K562 (cell line): ENCODE data around the gene GP1BB. TPM values are rescaled to one million over a fixed set of nuclear protein-coding genes. Genes with fewer than 3 reads are reported as not detected.
A peak's percentile ranks its signal among the peaks of the same experiment; 100 is the strongest.

Source experiments
- BDP1 ChIP-seq: IDR thresholded peaks from 3 replicates; pipeline ENCODE4 v1.6.1; 2011; ENCODE audit not compliant: insufficient read length, insufficient read depth
- CBX2 ChIP-seq: fragments of 200-600 bp; sonication (generic); IDR thresholded peaks from one replicate; pipeline ENCODE4 v1.6.1; 2012; ENCODE audit warnings: mild to moderate bottlenecking, low read length, inconsistent platforms; ENCODE audit not compliant: insufficient read depth, poor library complexity, severe bottlenecking
- E2F3 ChIP-seq: fragments of 250-450 bp; sonication (Bioruptor Pico); IDR thresholded peaks from 2 replicates; pipeline ENCODE4 v1.4.0; 2020; ENCODE audit warnings: mild to moderate bottlenecking
- ESRRA ChIP-seq: fragments of 450-650 bp; IDR thresholded peaks from 2 replicates; pipeline ENCODE4 v1.6.1; 2014; ENCODE audit warnings: low read depth, mild to moderate bottlenecking, moderate library complexity, borderline replicate concordance
- GTF2F1 ChIP-seq: IDR thresholded peaks from 2 replicates; pipeline ENCODE4 v1.6.1; 2011; ENCODE audit warnings: low read depth, low read length, improper control_type of control experiment
- HIVEP1 ChIP-seq: fragments of 250-450 bp; sonication (Bioruptor Pico); IDR thresholded peaks from 2 replicates; pipeline ENCODE4 v1.4.0; 2020; ENCODE audit warnings: mild to moderate bottlenecking
- HNRNPK ChIP-seq: fragments of 200-400 bp; formaldehyde crosslinking; IDR thresholded peaks from one replicate; pipeline ENCODE4 v1.6.1; 2018; ENCODE audit warnings: mild to moderate bottlenecking, low read depth, low read length; ENCODE audit not compliant: poor library complexity, severe bottlenecking
- HOMEZ ChIP-seq: fragments of 250-450 bp; sonication (Bioruptor Pico); IDR thresholded peaks from 2 replicates; pipeline ENCODE4 v1.4.0; 2020; ENCODE audit warnings: mild to moderate bottlenecking, moderate library complexity
- KAT7 ChIP-seq: sonication (generic); formaldehyde crosslinking; IDR thresholded peaks from 2 replicates; pipeline ENCODE4 v1.8.0; 2022; ENCODE audit warnings: missing genetic modification reagents, mild to moderate bottlenecking, borderline replicate concordance
- MTA1 ChIP-seq: fragments of 450-650 bp; IDR thresholded peaks from 2 replicates; pipeline ENCODE4 v1.6.1; 2017; ENCODE audit warnings: borderline replicate concordance
- MTF1 ChIP-seq: fragments of 250-450 bp; sonication (Bioruptor Pico); IDR thresholded peaks from 2 replicates; pipeline ENCODE4 v1.9.0; 2021; ENCODE audit warnings: moderate library complexity, mild to moderate bottlenecking, inconsistent platforms, borderline replicate concordance
- NFIC ChIP-seq: fragments of 450-650 bp; IDR thresholded peaks from 2 replicates; pipeline ENCODE4 v1.6.1; 2017; ENCODE audit warnings: mild to moderate bottlenecking, inconsistent platforms
- NFIX ChIP-seq: fragments of 250-450 bp; sonication (Bioruptor Pico); IDR thresholded peaks from 2 replicates; pipeline ENCODE4 v1.4.0; 2020; ENCODE audit warnings: low read depth, mild to moderate bottlenecking, moderate library complexity
- NFYB ChIP-seq: IDR thresholded peaks from 2 replicates; pipeline ENCODE4 v1.6.1; 2011; ENCODE audit warnings: mild to moderate bottlenecking, moderate library complexity; ENCODE audit not compliant: insufficient read length; ENCODE audit errors: extremely low read depth
- POU5F1 ChIP-seq: fragments of 150-350 bp; IDR thresholded peaks from 2 replicates; pipeline ENCODE4 v1.6.1; 2014; ENCODE audit warnings: borderline replicate concordance, low read length, low read depth, mild to moderate bottlenecking; ENCODE audit not compliant: partially characterized antibody
- PPARD ChIP-seq: fragments of 250-450 bp; sonication (Bioruptor Pico); IDR thresholded peaks from 2 replicates; pipeline ENCODE4 v1.8.0; 2022; ENCODE audit warnings: inconsistent platforms, mild to moderate bottlenecking, moderate library complexity
- RB1 ChIP-seq: fragments of 450-650 bp; IDR thresholded peaks from 2 replicates; pipeline ENCODE4 v1.6.1; 2017; ENCODE audit warnings: low read depth, mild to moderate bottlenecking
- RCOR1 ChIP-seq, 2 experiments: IDR thresholded peaks; 2 replicates each; pipeline ENCODE4 v1.6.1; 2012; ENCODE audit warnings: low read depth in 2 of 2, low read length in 2 of 2, borderline replicate concordance in 1 of 2, improper control_type of control experiment in 1 of 2
- SMAD1 ChIP-seq: fragments of 150-350 bp; IDR thresholded peaks from 2 replicates; pipeline ENCODE4 v1.6.1; 2014; ENCODE audit warnings: low read length, low read depth; ENCODE audit not compliant: partially characterized antibody
- SMC3 ChIP-seq: conservative IDR thresholded peaks from 2 replicates; pipeline ENCODE4 v1.6.1; 2011; ENCODE audit warnings: low read depth, low read length, improper control_type of control experiment; ENCODE audit not compliant: insufficient read depth
- SRF ChIP-seq, 2 experiments: fragments of 250-450, 450-650 bp in 1 of 2; sonication (Bioruptor Pico) in 1 of 2; sonication (generic) in 1 of 2; formaldehyde crosslinking; IDR thresholded peaks; 2 replicates each; pipeline versions ENCODE4 v1.5.0 to v1.5.1; 2020 to 2022; ENCODE audit warnings: mild to moderate bottlenecking in 1 of 2, missing genetic modification reagents in 1 of 2
- SRSF3 ChIP-seq: fragments of 200-400 bp; formaldehyde crosslinking; IDR thresholded peaks from 2 replicates; pipeline ENCODE4 v1.6.1; 2016; ENCODE audit warnings: mild to moderate bottlenecking, low read length, moderate library complexity; ENCODE audit not compliant: insufficient read depth
- TAF15 ChIP-seq: fragments of 200-400 bp; formaldehyde crosslinking; IDR thresholded peaks from 2 replicates; pipeline ENCODE4 v1.6.1; 2017; ENCODE audit warnings: mild to moderate bottlenecking, low read depth, low read length, moderate library complexity
- TBL1XR1 ChIP-seq, 2 experiments: IDR thresholded peaks; 2 replicates each; pipeline ENCODE4 v1.6.1; 2012; ENCODE audit warnings: improper control_type of control experiment in 2 of 2, low read length in 2 of 2, mild to moderate bottlenecking in 1 of 2
- ZBTB17 ChIP-seq: fragments of 450-650 bp; formaldehyde crosslinking; IDR thresholded peaks from 2 replicates; pipeline ENCODE4 v1.4.0; 2020; ENCODE audit warnings: mild to moderate bottlenecking
- ZBTB7A ChIP-seq: IDR thresholded peaks from 2 replicates; pipeline ENCODE4 v1.6.1; 2011; ENCODE audit warnings: low read depth, mild to moderate bottlenecking, low read length, moderate library complexity, borderline replicate concordance; ENCODE audit not compliant: control insufficient read depth
- ZNF124 ChIP-seq: sonication (generic); formaldehyde crosslinking; IDR thresholded peaks from 2 replicates; pipeline ENCODE4 v1.8.1; 2022; ENCODE audit warnings: missing genetic modification reagents
- ZNF133 ChIP-seq: fragments of 250-450 bp; sonication (Bioruptor Pico); IDR thresholded peaks from 2 replicates; pipeline ENCODE4 v1.4.0; 2020; ENCODE audit warnings: mild to moderate bottlenecking
- polyA plus RNA-seq, 8 experiments: library from polyadenylated mRNA; depleted of rRNA in 4 of 8; stranded (reverse) in 5 of 8; unstranded in 3 of 8; fragments of >200 nt; fragmentation: Nextera tagmentation in 2 of 8; fragmentation: Illumina TruSeq in 1 of 8; extraction: Ambion mirVana in 2 of 8; extraction: Trizol in 1 of 8; gene quantifications; 2 replicates each; pipeline versions ENCODE4 v1.2.1 to v1.2.3, GENCODE V29; 2011 to 2014; ENCODE audit warnings: inconsistent platforms in 1 of 8, missing spikeins in 1 of 8
- total RNA-seq, 7 experiments: library from RNA; depleted of rRNA in 6 of 7; stranded (reverse); fragments of >200 nt in 6 of 7; fragmentation: Illumina TruSeq in 2 of 7; extraction: Trizol in 2 of 7; gene quantifications; 2 replicates each; pipeline versions ENCODE4 v1.2.1 to v1.2.3, GENCODE V29; 2011 to 2021; ENCODE audit warnings: low replicate concordance in 1 of 7

GP1BB gene
- total and polyA plus RNA-seq, 9 of the 15 experiments (the other 6 are each of a cell fraction or from before 2014, with no cell fraction given) = 0.69 to 162 (median 2.8) TPM

- TF ChIP-seq MTA1 (no peak), MTF1 (CRISPR knock-in tag) (0 out of 2 replicates have a peak, but pooled peaks have one; percentile 34), BDP1 (no peak), POU5F1 (no peak), RCOR1 (IDR thresholded peaks at IDR 0.05; ENCODE audit: borderline replicate concordance in 1 of 2, low read depth in 2 of 2, low read length in 2 of 2) (peak in 1 of 2 experiments; percentile 41; a peak in 1 of 4 replicates), SMAD1 (no peak), HOMEZ (CRISPR knock-in tag) (0 out of 2 replicates have a peak, but pooled peaks have one; percentile 59), HIVEP1 (0 out of 2 replicates have a peak, but pooled peaks have one; percentile 73), ZBTB7A (peak; percentile 18; the same call in 1 of the 2 replicates), ZBTB17 (no peak), KAT7 (CRISPR knock-in tag) (no peak), GTF2F1 (peak; percentile 38; the same call in 1 of the 2 replicates), NFYB (no peak), NFIC (peak; percentile 98), ZNF124 (no peak), ESRRA (peak; percentile 62; the same call in 1 of the 2 replicates), TBL1XR1 (IDR thresholded peaks at IDR 0.05; ENCODE audit: low read length in 2 of 2) (peak in 1 of 2 experiments; percentile 59; a peak in 1 of 4 replicates), E2F3 (CRISPR knock-in tag) (0 out of 2 replicates have a peak, but pooled peaks have one; percentile 44), ZNF133 (CRISPR knock-in tag) (peak; percentile 20; the same call in 1 of the 2 replicates), HNRNPK (no peak), SMC3 (no peak), NFIX (CRISPR knock-in tag) (peak; percentile 69), RB1 (peak; percentile 50; the same call in 1 of the 2 replicates), SRF (CRISPR knock-in tag; IDR thresholded peaks at IDR 0.05) (peak in 1 of 2 experiments; percentile 32; a peak in 2 of 4 replicates), SRSF3 (0 out of 2 replicates have a peak, but pooled peaks have one; percentile 57), CBX2 (peak; percentile 24), PPARD (CRISPR knock-in tag) (0 out of 2 replicates have a peak, but pooled peaks have one; percentile 30), TAF15 (peak; percentile 86; the same call in 1 of the 2 replicates)
Observed at GRCh38 chr22:19687561-19688300, 35.6 kb upstream of the GP1BB start (continued).
